GM18526 (cell line): ENCODE results near the gene SIGLEC8.

Experiments
- POLR2A ChIP-seq: IDR thresholded peaks from 3 replicates; pipeline ENCODE4 v1.6.1; 2011; ENCODE audit not compliant: insufficient read length; ENCODE audit errors: extremely low read depth

The SIGLEC8 gene

GRCh38 chr19:51458051-51458645, at the start of gene SIGLEC8:
Gene SIGLEC8, minus strand, starts transcription at chr19:51458454. Its CDS starts 67 bp downstream, at chr19:51458387.
- no peak for TF ChIP-seq POLR2A

DNA sequence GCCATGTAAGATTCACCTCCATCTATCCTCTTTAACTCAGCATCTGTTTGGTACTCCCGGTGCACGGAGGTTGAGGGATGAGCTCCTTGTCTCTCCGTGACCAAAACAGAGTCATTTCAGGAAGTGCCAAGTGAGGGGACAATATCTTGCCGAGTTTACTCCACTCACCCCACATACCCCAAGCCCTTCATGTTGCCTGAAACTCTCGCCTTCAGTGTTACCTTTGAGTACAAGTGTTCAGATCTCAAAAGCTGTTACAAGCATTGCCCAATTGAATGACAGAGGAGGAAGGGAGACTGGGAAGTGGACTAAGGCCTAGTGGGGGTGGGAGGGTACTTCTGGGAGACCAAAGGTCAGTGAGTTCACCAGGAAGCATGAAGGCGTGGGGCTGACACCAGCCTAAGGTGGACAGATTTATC, 49.4 kb upstream of the SIGLEC8 start:
- no peak for TF ChIP-seq POLR2A

- no peak for TF ChIP-seq POLR2A
Observed at GRCh38 chr19:51507192-51507591, 48.9 kb upstream of the SIGLEC8 start.

DNA sequence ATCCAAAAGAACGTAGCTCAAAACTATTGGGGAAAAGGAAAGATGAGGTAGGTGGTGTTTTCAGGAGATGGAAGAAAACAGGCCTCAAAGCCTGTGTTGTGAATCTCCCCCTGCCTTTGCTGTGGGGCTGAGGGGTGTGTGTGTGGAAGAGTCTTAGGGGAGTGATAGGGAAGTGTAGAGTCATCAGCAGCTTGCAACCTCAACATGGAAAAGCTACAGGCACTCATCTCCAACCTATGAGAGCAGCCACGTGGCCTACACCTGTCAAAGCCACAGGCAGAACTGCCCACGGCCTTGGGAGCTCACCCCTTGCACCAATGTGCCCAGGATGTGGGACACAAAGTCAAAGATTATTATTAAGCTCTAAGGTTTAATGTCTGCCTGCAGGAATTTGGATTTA, 47.6 kb upstream of the SIGLEC8 start:
- TF ChIP-seq POLR2A: no peak

DNA sequence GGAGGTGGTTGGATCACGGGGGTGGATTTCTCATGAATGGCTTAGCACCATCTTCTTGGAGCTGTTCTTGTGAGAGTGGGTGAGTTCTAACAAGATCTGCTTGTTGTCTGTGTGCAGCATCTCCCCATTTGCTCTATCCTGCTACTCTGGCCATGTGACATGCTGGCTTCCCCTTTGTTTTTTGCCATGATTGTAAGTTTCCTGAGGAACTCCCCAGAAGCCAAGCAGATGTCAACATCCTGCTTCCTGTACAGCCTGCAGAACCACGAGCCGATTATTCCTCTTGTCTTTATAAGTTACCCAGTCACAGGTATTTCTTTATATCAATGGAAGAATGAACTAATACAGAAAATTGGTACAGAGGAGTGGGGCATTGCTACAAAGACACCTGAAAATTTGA, 45.6 kb upstream of the SIGLEC8 start:
- no peak for TF ChIP-seq POLR2A

DNA sequence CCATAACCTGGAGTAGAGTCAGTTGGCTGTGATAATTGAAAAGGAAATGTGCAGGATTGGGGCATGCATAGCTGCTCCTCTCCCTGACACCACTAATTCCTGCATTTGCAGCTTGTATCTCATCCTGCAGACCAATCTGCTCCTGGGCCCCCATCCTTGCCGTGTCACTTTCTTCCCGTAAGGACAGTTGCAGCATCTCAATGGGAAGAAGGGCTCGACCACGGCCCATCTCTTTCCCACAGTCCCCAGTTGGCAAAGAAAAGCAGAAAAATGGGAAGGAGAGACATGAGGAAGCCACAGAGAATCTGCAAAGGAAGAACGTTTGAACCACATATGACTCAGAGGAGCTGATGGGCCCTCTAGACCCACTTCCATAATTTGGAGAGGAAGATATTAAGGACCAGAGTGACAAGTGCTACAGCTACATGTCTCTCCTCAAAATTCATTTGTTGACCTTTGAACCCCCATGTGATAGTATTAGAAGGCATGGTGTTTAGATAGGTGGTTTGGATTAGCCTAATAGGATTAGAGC, 45.1 kb upstream of the SIGLEC8 start:
- no peak for TF ChIP-seq POLR2A

- no peak for TF ChIP-seq POLR2A
Observed at GRCh38 chr19:51501594-51502263, 43.5 kb upstream of the SIGLEC8 start, which contains the start of gene SIGLEC12. Gene SIGLEC12, minus strand, starts transcription at chr19:51501800. Its CDS starts 67 bp downstream, at chr19:51501733.

- no peak for TF ChIP-seq POLR2A
Observed at GRCh38 chr19:51497666-51498065, 39.4 kb upstream of the SIGLEC8 start.

GRCh38 chr19:51493776-51494175, 35.5 kb upstream of the SIGLEC8 start:
- TF ChIP-seq POLR2A: no peak

DNA sequence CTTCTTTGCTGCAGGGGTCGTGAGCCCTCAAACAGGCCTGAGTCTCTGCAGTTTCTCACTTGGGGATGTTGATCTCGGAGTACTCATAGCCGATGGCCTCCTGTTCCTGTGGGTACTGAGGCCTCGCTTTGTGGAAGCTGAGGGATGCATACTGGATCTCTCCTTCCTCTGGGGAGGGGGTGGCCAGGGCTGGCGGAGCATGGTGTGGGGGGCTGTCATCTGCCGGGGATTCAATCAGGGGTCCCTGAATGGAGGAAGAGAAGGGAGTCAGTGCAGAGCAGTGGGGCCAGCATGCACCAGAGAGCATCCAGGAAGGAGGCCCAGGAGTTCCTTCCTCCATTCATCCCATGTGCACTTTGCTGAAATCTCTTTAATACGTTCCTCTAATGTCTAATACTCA, 33.3 kb upstream of the SIGLEC8 start:
- TF ChIP-seq POLR2A: no peak

DNA sequence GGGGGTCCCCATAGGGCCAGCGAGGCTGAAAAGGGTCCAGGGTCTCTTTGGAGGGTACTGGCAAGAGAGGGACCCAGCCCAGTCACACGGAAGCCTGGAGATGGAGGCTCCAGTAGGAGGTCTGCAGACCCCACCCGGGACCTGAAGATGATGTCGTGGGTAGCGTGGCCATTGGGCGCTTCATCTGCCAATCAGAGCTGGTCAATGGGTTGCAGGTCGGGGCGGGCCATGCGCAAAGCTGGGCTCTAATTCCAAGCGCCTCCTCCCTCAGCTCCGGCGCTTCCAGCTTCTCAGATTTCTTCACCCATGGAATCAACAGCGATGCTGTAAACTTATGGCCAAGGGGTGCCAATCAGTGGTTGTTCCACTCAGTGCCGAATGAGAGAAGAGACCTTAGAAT, 32.4 kb upstream of the SIGLEC8 start:
- no peak for TF ChIP-seq POLR2A

DNA sequence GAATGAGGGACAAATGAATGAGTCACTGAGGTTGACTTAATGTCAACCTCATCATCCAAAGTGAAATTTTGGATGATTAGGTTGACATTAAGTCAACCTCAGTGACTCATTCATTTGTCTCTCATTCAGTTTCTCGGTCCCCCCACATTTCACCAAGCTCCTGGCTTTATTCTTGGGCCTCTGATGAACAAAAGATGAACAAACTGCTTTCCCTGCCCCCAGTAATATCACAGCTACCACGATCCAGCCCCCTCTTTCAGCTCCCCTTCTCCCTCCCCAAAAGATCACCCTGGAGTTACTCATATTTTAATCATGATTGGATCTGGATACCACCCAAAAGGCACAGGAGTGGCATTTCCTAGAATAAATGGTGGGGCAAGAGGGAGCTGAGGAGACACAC, 30.9 kb upstream of the SIGLEC8 start:
- no peak for TF ChIP-seq POLR2A

DNA sequence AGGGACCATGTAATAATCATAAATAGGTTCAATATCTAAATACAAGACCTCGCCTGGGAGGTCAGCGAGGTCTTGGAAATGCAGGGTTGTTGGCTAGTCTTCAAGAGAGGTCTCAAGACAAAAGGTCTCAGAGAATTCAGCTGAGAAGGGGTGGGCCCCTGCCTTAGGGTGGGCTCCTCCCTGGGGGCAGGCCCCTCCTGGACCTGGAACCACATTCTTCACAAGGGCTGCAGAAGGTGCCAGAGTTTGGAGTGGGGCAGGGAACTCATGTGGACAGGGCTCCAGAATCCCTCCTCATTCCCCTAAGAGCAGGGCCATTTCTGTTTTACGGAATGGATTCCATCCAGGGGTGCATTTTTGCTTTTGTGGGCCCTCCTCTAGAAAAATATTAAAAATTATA, 30.2 kb upstream of the SIGLEC8 start:
- TF ChIP-seq POLR2A: no peak

- no peak for TF ChIP-seq POLR2A
Observed at GRCh38 chr19:51485960-51486660, 27.9 kb upstream of the SIGLEC8 start.

GRCh38 chr19:51480590-51480989, 22.3 kb upstream of the SIGLEC8 start:
- TF ChIP-seq POLR2A: no peak

GRCh38 chr19:51479531-51480331, 21.5 kb upstream of the SIGLEC8 start:
- no peak for TF ChIP-seq POLR2A
